ENCODE data around the gene PLEKHG4. TPM values are rescaled to one million over a fixed set of nuclear protein-coding genes. Genes with fewer than 3 reads are reported as not detected.
A peak's percentile ranks its signal among the peaks of the same experiment; 100 is the strongest.

The PLEKHG4 gene
- total RNA-seq, 2 donors from 2014 or later, result 7.7 to 57.8 TPM

DNA sequence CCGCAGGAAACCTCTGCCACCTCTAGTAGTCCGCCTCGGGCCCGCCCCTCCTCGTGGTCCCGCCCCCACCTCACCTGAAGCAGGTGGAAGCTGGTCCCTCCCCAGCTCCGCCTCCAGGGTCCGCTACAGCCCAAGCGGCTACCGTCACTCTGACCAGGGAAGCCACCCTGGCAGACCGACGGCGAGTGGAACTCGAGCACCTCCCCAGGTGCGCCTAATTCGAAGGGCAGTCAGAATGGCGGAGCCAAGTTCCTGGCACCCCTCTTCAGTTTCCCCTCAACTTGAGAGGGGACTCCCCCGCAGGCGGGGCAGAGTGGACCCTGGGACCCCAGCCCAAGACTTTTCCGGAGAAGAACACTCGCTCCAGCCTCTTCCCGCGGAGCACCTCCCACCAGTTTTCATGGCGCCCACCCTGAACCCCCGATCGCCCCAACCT is 32.6 kb upstream of the PLEKHG4 start:
- WGBS, result under 1% methylated on average over 24 of the region's 26 CpGs
- peak; percentile 89 for DNase-seq (ENCODE audit: low spot score)
- H3K4me1 ChIP-seq (replicated peaks), result peaks cover 10% of the 10 kb centered on the region

GRCh38 chr16:67247192-67248072 is 31.9 kb upstream of the PLEKHG4 start, which contains the start of gene FHOD1:
TSS of gene FHOD1 (minus strand) at chr16:67247481. CDS start at chr16:67247410, 71 bp downstream.
- no peaks in the 10 kb centered on the region for H3K36me3 ChIP-seq
- WGBS, result under 1% methylated on average over 38 of the region's 60 CpGs
- peak within 1 kb of the TSS; percentile 61 to 70 for H3K4me3 ChIP-seq
- peak; percentile 97 for DNase-seq (ENCODE audit: low spot score)
- peak within 1 kb of the TSS; percentile 83 to 86 for H3K27ac ChIP-seq
- H3K4me1 ChIP-seq (replicated peaks), result peaks cover 6% of the 10 kb centered on the region
- TF ChIP-seq CTCF (IDR thresholded peaks at IDR 0.05) (peak in 1 of 4 experiments; percentile 24), POLR2A (IDR thresholded peaks at IDR 0.05) (peak; percentile 89), POLR2AphosphoS5 (IDR thresholded peaks at IDR 0.05) (peak; percentile 93)
- H3K27me3 ChIP-seq (replicated peaks; ENCODE audit: insufficient read depth), result peaks cover 4% of the 10 kb centered on the region
- intact Hi-C loops (cut with DNase I), result no loop called here
- H3K9me3 ChIP-seq, result no peaks in the 10 kb centered on the region

More for the DNA sequence above, 32.6 kb upstream of the PLEKHG4 start:
- Histone ChIP-seq H3K9me3 (no peaks in the 10 kb centered on the region), H3K4me3 (peak overlapping the region; percentile 61 to 70), H3K27ac (peak overlapping the region; percentile 83 to 86), H3K27me3 (replicated peaks; ENCODE audit: insufficient read depth) (peaks cover 4% of the 10 kb centered on the region), H3K36me3 (no peaks in the 10 kb centered on the region)
- intact Hi-C loops (cut with DNase I), result no loop called here
- TF ChIP-seq POLR2AphosphoS5 (IDR thresholded peaks at IDR 0.05) (peak; percentile 67), POLR2A (IDR thresholded peaks at IDR 0.05) (peak; percentile 70), CTCF (IDR thresholded peaks at IDR 0.05) (peak in 3 of 4 experiments; percentile 2 to 53 (median 17))

DNA sequence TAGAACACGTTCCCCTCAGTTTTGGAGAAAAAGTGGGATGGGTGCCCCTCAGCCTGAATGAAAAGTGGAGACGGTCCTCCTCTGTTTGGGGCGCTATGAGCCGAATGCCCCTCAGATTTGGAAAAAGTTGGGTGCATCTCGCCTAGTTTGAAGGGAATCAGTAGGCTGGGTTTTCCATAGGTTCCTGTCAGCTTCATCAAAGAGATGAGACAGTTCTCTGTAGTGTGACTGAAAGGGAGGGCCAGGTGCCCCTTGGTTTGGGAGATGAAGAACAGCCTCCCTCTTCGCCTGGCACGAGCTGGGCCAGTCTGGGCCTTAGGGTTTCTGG is 31.3 kb upstream of the PLEKHG4 start:
- Histone ChIP-seq H3K4me3 (peak overlapping the region; percentile 34 to 70), H3K4me1 (replicated peaks) (peaks cover 6% of the 10 kb centered on the region), H3K9me3 (no peaks in the 10 kb centered on the region), H3K27ac (no peak overlapping the region), H3K36me3 (no peaks in the 10 kb centered on the region), H3K27me3 (replicated peaks; ENCODE audit: insufficient read depth) (peaks cover 4% of the 10 kb centered on the region)
- TF ChIP-seq POLR2AphosphoS5 (IDR thresholded peaks at IDR 0.05) (no peak), POLR2A (IDR thresholded peaks at IDR 0.05) (no peak), CTCF (IDR thresholded peaks at IDR 0.05) (no peak)
- DNase-seq (ENCODE audit: low spot score), result no peak
- intact Hi-C loops (cut with DNase I), result no loop called here
- 6% methylated on average over 7 of the region's 7 CpGs for WGBS

- Histone ChIP-seq H3K36me3 (no peaks in the 10 kb centered on the region), H3K27ac (peak within 1 kb of the TSS; percentile 31 to 86), H3K9me3 (no peaks in the 10 kb centered on the region), H3K4me1 (replicated peaks) (peaks cover 6% of the 10 kb centered on the region), H3K4me3 (peak within 1 kb of the TSS; percentile 34 to 70), H3K27me3 (replicated peaks; ENCODE audit: insufficient read depth) (peaks cover 4% of the 10 kb centered on the region)
- intact Hi-C loops (cut with DNase I), result no loop called here
- under 1% methylated on average over 57 of the region's 75 CpGs for WGBS
- TF ChIP-seq POLR2A (IDR thresholded peaks at IDR 0.05) (no peak), CTCF (IDR thresholded peaks at IDR 0.05) (peak in 2 of 4 experiments; percentile 31 to 40)
- DNase-seq (ENCODE audit: low spot score), result no peak
Measured at GRCh38 chr16:67248401-67249177, 30.7 kb upstream of the PLEKHG4 start, which contains the start of gene SLC9A5. TSS of gene SLC9A5 (plus strand) at chr16:67248979. CDS start at chr16:67249015, 36 bp downstream.
